ENCODE measurements around the gene GPR146.

- TF ChIP-seq CTCF (conservative IDR thresholded peaks at IDR 0.05; ENCODE audit: low read depth, low read length) (no peak), EZH2 (IDR thresholded peaks at IDR 0.05; ENCODE audit: borderline replicate concordance, low read depth, low read length, poor library complexity, severe bottlenecking) (no peak)
These were observed 7.9 kb downstream of the GPR146 start for GRCh38 chr7:1052031-1052818.

Measured in A673 (cell line).